ENCODE measurements around the gene SUSD1. TPM values are rescaled to one million over a fixed set of nuclear protein-coding genes. Genes with fewer than 3 reads are reported as not detected.

The SUSD1 gene
- total RNA-seq, 4 donors from 2014 or later, result 4.7 to 5.8 (median 5.4) TPM

DNA sequence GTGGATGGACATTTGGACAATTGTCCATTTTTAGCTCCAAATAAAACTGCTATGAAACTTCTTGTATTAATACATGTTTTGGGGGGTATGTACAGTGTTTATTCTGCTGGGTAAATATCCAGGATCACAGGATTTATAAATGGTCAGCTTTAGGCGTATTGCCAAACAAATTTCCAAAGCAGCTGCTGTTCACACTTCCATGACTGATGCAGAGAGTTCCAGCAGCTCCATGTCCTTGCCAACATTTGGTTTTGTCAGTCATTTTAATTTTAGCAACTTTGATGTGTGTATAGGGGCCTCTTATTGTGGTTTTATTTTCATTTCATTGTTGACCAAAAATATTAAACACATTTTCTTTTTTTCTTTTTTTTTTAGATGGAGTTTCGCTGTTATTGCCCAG lies 9.8 kb upstream of the SUSD1 start:
- no peak for DNase-seq (ENCODE audit: extremely low spot score)
- intact Hi-C loops (cut with DNase I), result no loop called here
- 95% methylated on average over 2 of the region's 2 CpGs for WGBS

GRCh38 chr9:112184221-112184620 lies 9.1 kb upstream of the SUSD1 start:
- Histone ChIP-seq H3K36me3 (no peaks in the 10 kb centered on the region), H3K9me3 (no peaks in the 10 kb centered on the region), H3K4me1 (no peaks in the 10 kb centered on the region), H3K4me3 (no peak overlapping the region), H3K27me3 (no peaks in the 10 kb centered on the region), H3K27ac (replicated peaks in 1 of 4) (no peak overlapping the region)
- intact Hi-C loops (cut with DNase I), result no loop called here
- no peak for DNase-seq (ENCODE audit: extremely low spot score)
- 73% methylated on average over 3 of the region's 3 CpGs for WGBS
- TF ChIP-seq POLR2AphosphoS5 (IDR thresholded peaks at IDR 0.05) (no peak), EP300 (IDR thresholded peaks at IDR 0.05) (no peak), POLR2A (IDR thresholded peaks at IDR 0.05; ENCODE audit: low read depth) (no peak), CTCF (IDR thresholded peaks at IDR 0.05) (no peak)

More for the DNA sequence above, 9.8 kb upstream of the SUSD1 start:
- Histone ChIP-seq H3K4me3 (no peak overlapping the region), H3K27ac (replicated peaks in 1 of 4) (no peak overlapping the region), H3K27me3 (no peaks in the 10 kb centered on the region), H3K4me1 (no peaks in the 10 kb centered on the region), H3K36me3 (no peaks in the 10 kb centered on the region), H3K9me3 (no peaks in the 10 kb centered on the region)
- TF ChIP-seq EP300 (IDR thresholded peaks at IDR 0.05), result no peak
- TF ChIP-seq POLR2AphosphoS5 (IDR thresholded peaks at IDR 0.05), result no peak
- TF ChIP-seq CTCF (IDR thresholded peaks at IDR 0.05), result no peak
- no peak for TF ChIP-seq POLR2A (IDR thresholded peaks at IDR 0.05; ENCODE audit: low read depth)

GRCh38 chr9:112180387-112180881 lies 5.3 kb upstream of the SUSD1 start:
- no peak for DNase-seq (ENCODE audit: extremely low spot score)
- Histone ChIP-seq H3K27me3 (peaks cover 0 to 6% (median 0%) of the 10 kb centered on the region in 4 donors), H3K36me3 (no peaks in the 10 kb centered on the region), H3K4me3 (no peak overlapping the region), H3K4me1 (peaks cover 0 to 6% (median 3%) of the 10 kb centered on the region in 4 donors), H3K9me3 (no peaks in the 10 kb centered on the region), H3K27ac (replicated peaks in 1 of 4) (no peak overlapping the region)
- intact Hi-C loops (cut with DNase I), result no loop called here
- no peak for TF ChIP-seq CTCF (IDR thresholded peaks at IDR 0.05)
- no peak for TF ChIP-seq EP300 (IDR thresholded peaks at IDR 0.05)
- TF ChIP-seq POLR2AphosphoS5 (IDR thresholded peaks at IDR 0.05), result no peak
- TF ChIP-seq POLR2A (IDR thresholded peaks at IDR 0.05; ENCODE audit: low read depth), result no peak
- 49% methylated on average over 3 of the region's 3 CpGs for WGBS

- H3K9me3 ChIP-seq, result no peaks in the 10 kb centered on the region
- peaks cover 0 to 12% (median 7%) of the 10 kb centered on the region in 4 donors for H3K4me1 ChIP-seq
- WGBS, result 73% methylated on average over 4 of the region's 4 CpGs
- H3K27me3 ChIP-seq, result peaks cover 0 to 10% (median 0%) of the 10 kb centered on the region in 4 donors
- no peaks in the 10 kb centered on the region for H3K36me3 ChIP-seq
- no peak for DNase-seq (ENCODE audit: extremely low spot score)
- no peak for TF ChIP-seq CTCF (IDR thresholded peaks at IDR 0.05)
- no peak for TF ChIP-seq POLR2A (IDR thresholded peaks at IDR 0.05; ENCODE audit: low read depth)
- no peak for TF ChIP-seq EP300 (IDR thresholded peaks at IDR 0.05)
- no peak for TF ChIP-seq POLR2AphosphoS5 (IDR thresholded peaks at IDR 0.05)
- no peak overlapping the region for H3K4me3 ChIP-seq
- intact Hi-C loops (cut with DNase I), result loop anchor here (10.0 kb wide), 1 partner anchor 155 kb away; the partner anchor contains the start of gene PTBP3
- no peak overlapping the region for H3K27ac ChIP-seq (replicated peaks in 1 of 4)
Measured at GRCh38 chr9:112179816-112180215, 4.7 kb upstream of the SUSD1 start.

- Histone ChIP-seq H3K27ac (replicated peaks in 1 of 4) (no peak overlapping the region), H3K4me3 (no peak overlapping the region), H3K36me3 (no peaks in the 10 kb centered on the region), H3K9me3 (no peaks in the 10 kb centered on the region), H3K4me1 (peaks cover 5 to 21% (median 18%) of the 10 kb centered on the region in 4 donors), H3K27me3 (peaks cover 0 to 18% (median 0%) of the 10 kb centered on the region in 4 donors)
- 81% methylated on average over 5 of the region's 5 CpGs for WGBS
- no peak for DNase-seq (ENCODE audit: extremely low spot score)
- TF ChIP-seq CTCF (IDR thresholded peaks at IDR 0.05) (no peak), POLR2AphosphoS5 (IDR thresholded peaks at IDR 0.05) (no peak), POLR2A (IDR thresholded peaks at IDR 0.05; ENCODE audit: low read depth) (no peak), EP300 (IDR thresholded peaks at IDR 0.05) (no peak)
- intact Hi-C loops (cut with DNase I), result loop anchor here (10.0 kb wide), 1 partner anchor 158 kb away; the partner anchor contains the start of gene PTBP3
Measured at GRCh38 chr9:112176524-112176923, 1.4 kb upstream of the SUSD1 start.
